ENCODE results near the gene NDUFB11. TPM values are rescaled to one million over a fixed set of nuclear protein-coding genes. Genes with fewer than 3 reads are reported as not detected.
A peak's percentile ranks its signal among the peaks of the same experiment; 100 is the strongest.
"Not testable (repeated sequence)": the region's sequence is repeated elsewhere in the genome, so short reads cannot be mapped to it uniquely, and the experiment has no call there.

Gene NDUFB11
- polyA plus RNA-seq, 1 experiment = 46.8 TPM

- Histone ChIP-seq H3K36me3 (ENCODE audit: control insufficient read depth, insufficient read depth, low read length) (peaks cover 7% of the 10 kb centered on the region), H3K4me3 (ENCODE audit: low read depth, low read length) (peak overlapping the region; percentile 86), H3K27me3 (ENCODE audit: control insufficient read depth, insufficient read depth, low read length) (no peaks in the 10 kb centered on the region)
- POLR2A ChIA-PET = no interaction called here
- DNase-seq (ENCODE audit: low read depth) = no peak
- CTCF ChIA-PET = interaction anchor here (0.6 kb wide), 1 partner anchor 325 kb away, joined by 3 read pairs; no protein-coding TSS in a partner anchor
- TF ChIP-seq CTCF (IDR thresholded peaks at IDR 0.05; ENCODE audit: insufficient read depth, low read depth, low read length) = no peak
Observed at GRCh38 chrX:47146121-47146935, 1.8 kb upstream of the NDUFB11 start.

DNA sequence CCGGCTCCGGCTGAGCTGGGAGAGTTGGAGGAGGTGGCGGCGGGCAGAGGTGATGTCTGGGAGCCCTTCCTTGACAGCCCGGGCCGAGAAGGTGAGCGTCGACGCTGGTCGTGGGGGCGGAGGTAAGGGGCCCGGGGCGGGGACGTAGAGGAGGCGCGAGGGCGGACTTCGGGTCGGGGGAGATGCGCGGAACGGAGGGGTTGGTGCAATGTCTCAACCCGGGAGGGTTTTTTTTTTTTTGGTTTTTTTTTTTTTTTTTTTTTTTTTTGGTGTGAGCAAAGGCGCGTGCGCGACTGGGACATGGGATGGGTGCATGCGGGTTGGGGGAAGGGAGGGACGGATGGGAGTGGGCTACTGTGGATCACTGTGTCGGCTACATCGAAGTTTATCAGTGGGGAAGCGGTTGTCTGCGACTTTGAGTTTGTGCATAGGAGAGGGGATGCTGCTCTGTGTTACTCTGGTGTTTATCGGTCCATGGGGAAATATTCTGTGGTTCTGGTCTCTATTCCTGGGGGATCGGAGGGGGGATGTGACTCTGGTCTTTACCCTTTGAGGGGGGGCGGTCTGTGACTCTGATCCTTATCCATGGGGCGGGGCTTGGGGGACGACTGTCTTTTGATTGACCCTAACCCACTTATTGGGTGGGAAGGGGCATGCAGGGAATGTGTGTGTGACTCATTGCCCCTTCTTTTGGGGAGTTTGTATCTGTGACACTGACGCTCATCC is 1.1 kb upstream of the NDUFB11 start:
- Histone ChIP-seq H3K4me3 (ENCODE audit: low read depth, low read length) (peak overlapping the region; percentile 86), H3K27me3 (ENCODE audit: control insufficient read depth, insufficient read depth, low read length) (no peaks in the 10 kb centered on the region), H3K36me3 (ENCODE audit: control insufficient read depth, insufficient read depth, low read length) (peaks cover 7% of the 10 kb centered on the region)
- TF ChIP-seq CTCF (IDR thresholded peaks at IDR 0.05; ENCODE audit: insufficient read depth, low read depth, low read length) = no peak
- no peak for DNase-seq (ENCODE audit: low read depth)
- CTCF ChIA-PET = interaction anchor here (0.7 to 1.5 kb wide), 6 partner anchors 8 to 1524 kb away, joined by 3 to 6 read pairs (median 4); no protein-coding TSS in a partner anchor
- POLR2A ChIA-PET = interaction anchor here (0.6 to 1.2 kb wide), 2 partner anchors 16 to 29 kb away, joined by 3 to 4 read pairs; no protein-coding TSS in a partner anchor

GRCh38 chrX:47143894-47144625 is 442 bp downstream of the NDUFB11 start:
- ChIA-PET POLR2A (interaction anchor here (1.2 kb wide), 1 partner anchor 15 kb away, joined by 4 read pairs; no protein-coding TSS in a partner anchor), CTCF (interaction anchor here (0.9 to 1.5 kb wide), 4 partner anchors 9 to 379 kb away, joined by 3 to 6 read pairs (median 4); no protein-coding TSS in a partner anchor)
- DNase-seq (ENCODE audit: low read depth) = peak; percentile 4
- peaks cover 7% of the 10 kb centered on the region for H3K36me3 ChIP-seq (ENCODE audit: control insufficient read depth, insufficient read depth, low read length)
- H3K27me3 ChIP-seq (ENCODE audit: control insufficient read depth, insufficient read depth, low read length) = no peaks in the 10 kb centered on the region
- peak overlapping the region; percentile 86 for H3K4me3 ChIP-seq (ENCODE audit: low read depth, low read length)
- no peak for TF ChIP-seq CTCF (IDR thresholded peaks at IDR 0.05; ENCODE audit: insufficient read depth, low read depth, low read length)

DNA sequence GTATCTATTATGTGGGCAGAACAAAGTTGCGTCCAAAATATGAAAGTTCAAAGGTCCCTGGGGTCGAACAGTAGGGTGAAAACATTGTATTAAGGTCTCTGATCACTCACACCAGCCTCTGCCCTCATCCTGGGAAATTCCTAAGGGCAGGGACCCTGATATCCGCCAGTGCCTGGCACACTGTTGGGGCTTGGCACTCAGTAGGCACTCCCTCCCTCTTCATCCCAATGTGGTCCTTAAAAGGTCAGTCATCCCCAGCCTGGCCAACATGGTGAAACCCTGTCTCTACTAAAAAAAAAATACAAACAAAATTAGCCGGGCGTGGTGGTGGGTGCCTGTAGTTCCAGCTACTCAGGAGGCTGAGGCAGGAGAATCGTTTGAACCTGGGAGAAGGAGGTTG is 6.3 kb downstream of the NDUFB11 start:
- TF ChIP-seq CTCF (IDR thresholded peaks at IDR 0.05; ENCODE audit: insufficient read depth, low read depth, low read length) = no peak
- Histone ChIP-seq H3K27me3 (ENCODE audit: control insufficient read depth, insufficient read depth, low read length) (no peaks in the 10 kb centered on the region), H3K4me3 (ENCODE audit: low read depth, low read length) (no peak overlapping the region), H3K36me3 (ENCODE audit: control insufficient read depth, insufficient read depth, low read length) (peaks cover 7% of the 10 kb centered on the region)
- ChIA-PET POLR2A (no interaction called here), CTCF (no interaction called here)
- no peak for DNase-seq (ENCODE audit: low read depth)

DNA sequence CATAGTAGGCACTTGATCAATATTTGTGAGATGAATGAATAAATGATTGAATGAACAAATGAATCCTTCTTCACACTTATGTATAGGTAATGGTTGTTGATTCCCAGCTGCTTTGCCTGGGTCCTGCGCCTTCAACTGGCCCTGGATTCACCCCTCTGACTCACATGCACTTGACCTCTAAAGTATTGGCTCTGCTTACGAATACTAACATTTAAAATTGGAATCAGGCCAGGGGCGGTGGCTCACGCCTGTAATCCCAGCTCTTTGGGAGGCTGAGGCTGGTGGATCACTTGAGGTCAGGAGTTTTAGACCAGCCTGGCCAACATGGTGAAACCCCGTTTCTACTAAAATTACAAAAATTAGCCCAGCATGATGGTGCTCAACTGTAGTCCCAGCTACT is 8.9 kb downstream of the NDUFB11 start:
- CTCF ChIA-PET = interaction anchor here (1.8 kb wide), 1 partner anchor 9 kb away, joined by 6 read pairs; the partner anchor contains the start of genes NDUFB11 and RBM10
- H3K36me3 ChIP-seq (ENCODE audit: control insufficient read depth, insufficient read depth, low read length); POLR2A ChIA-PET: not testable (repeated sequence)

More for the DNA sequence above, 8.9 kb downstream of the NDUFB11 start:
- H3K4me3 ChIP-seq (ENCODE audit: low read depth, low read length); H3K27me3 ChIP-seq (ENCODE audit: control insufficient read depth, insufficient read depth, low read length); DNase-seq (ENCODE audit: low read depth): not testable (repeated sequence)

Data from BJ (cell line).